Thyroid gland (tissue), 4 donors: ENCODE results near the gene IL17B.

Source experiments
- CTCF ChIP-seq, 6 experiments: fragments of 200-600 bp in 3 of 6; fragments of 450-650 bp in 3 of 6; sonication (generic) in 3 of 6; IDR thresholded peaks; one replicate each; pipeline ENCODE4 v1.5.1; 2016 to 2019; ENCODE audit warnings: antibody characterized with exemption in 6 of 6, mild to moderate bottlenecking in 2 of 6, inconsistent platforms in 1 of 6, moderate library complexity in 1 of 6
- POLR2A ChIP-seq, 2 donors: fragments of 450-650 bp; IDR thresholded peaks; one replicate each; pipeline ENCODE4 v1.6.1; 2017; ENCODE audit warnings: antibody characterized with exemption in 2 of 2, mild to moderate bottlenecking in 2 of 2, moderate library complexity in 1 of 2

GRCh38 chr5:149358294-149358651, 20.8 kb downstream of the IL17B start:
- TF ChIP-seq CTCF (IDR thresholded peaks at IDR 0.05) (peak in 1 of 6 experiments; percentile 4), POLR2A (IDR thresholded peaks at IDR 0.05) (no peak)
